ENCODE data around the gene OPCML.

OPCML gene

GRCh38 chr11:132962041-132962440 lies 570.3 kb downstream of the OPCML start:
- no peak for DNase-seq

DNA sequence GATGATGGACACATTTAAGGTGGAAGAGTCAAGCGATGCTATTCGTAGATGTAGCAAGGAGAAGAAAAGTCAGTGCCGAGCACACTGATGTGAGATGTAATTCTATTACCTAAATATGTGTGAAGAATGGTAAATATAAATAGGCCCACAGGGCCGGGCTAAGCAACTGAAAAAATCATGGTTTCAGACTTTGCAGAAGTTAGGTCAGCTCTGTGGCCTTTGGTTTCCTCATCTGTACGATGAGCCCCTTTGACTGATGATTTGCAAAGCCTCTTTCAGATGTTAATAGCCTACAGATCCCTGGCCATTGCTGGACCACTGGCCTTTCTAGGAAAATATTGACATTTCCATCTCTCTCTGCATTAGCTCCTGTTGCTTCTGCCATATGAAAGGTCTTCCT lies 570.8 kb downstream of the OPCML start:
- DNase-seq: no peak

GRCh38 chr11:132960273-132961078 lies 571.8 kb downstream of the OPCML start:
- no peak for DNase-seq

DNA sequence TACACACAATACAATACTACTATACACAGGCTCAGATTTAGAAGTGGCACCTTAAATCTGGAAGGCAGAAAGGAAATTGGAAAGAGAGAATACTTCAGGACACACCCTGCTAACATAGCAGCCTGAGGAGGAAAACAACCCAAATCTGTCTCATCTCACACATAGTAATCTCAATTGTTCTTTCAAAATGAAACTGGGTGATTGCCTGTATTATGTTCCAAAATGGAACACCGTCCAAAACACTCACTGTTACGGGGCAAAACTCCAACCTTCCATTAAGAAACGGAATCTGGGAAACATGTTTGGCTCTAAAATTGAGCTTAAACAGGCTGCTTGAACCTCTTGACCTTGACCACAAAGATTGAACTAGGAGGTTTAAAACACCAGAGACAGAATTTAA lies 572.6 kb downstream of the OPCML start:
- DNase-seq: no peak

- no peak for DNase-seq
These were observed 574.4 kb downstream of the OPCML start for GRCh38 chr11:132957881-132958280.

- no peak for DNase-seq
These were observed 584.0 kb downstream of the OPCML start for GRCh38 chr11:132948252-132948651.

DNA sequence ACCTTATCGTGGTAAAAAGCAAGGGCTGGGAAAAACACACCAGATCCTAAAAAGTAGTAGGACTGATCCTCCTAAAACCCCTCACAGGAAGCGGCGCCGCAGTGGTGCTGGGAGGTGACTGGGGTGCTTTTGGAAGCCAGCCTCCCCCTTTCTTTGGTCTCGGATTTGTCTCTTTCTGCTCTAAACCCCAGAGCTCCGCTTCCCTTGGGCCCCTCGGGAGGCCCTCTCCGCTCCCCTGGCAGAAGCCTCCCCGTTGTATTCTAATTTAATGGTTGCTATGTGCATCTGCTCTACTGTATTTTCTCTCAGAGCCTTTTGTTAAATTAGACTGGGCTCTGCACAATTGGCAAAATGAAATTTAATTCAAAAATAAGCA lies 587.7 kb downstream of the OPCML start:
- no peak for DNase-seq

GRCh38 chr11:132943706-132944568 lies 588.4 kb downstream of the OPCML start:
- no peak for DNase-seq

GRCh38 chr11:132943357-132943705 lies 589.0 kb downstream of the OPCML start:
- no peak for DNase-seq

GRCh38 chr11:132942611-132943356 lies 589.5 kb downstream of the OPCML start:
- no peak for DNase-seq

- DNase-seq: no peak
These were observed 590.5 kb downstream of the OPCML start for GRCh38 chr11:132941761-132942160.

DNA sequence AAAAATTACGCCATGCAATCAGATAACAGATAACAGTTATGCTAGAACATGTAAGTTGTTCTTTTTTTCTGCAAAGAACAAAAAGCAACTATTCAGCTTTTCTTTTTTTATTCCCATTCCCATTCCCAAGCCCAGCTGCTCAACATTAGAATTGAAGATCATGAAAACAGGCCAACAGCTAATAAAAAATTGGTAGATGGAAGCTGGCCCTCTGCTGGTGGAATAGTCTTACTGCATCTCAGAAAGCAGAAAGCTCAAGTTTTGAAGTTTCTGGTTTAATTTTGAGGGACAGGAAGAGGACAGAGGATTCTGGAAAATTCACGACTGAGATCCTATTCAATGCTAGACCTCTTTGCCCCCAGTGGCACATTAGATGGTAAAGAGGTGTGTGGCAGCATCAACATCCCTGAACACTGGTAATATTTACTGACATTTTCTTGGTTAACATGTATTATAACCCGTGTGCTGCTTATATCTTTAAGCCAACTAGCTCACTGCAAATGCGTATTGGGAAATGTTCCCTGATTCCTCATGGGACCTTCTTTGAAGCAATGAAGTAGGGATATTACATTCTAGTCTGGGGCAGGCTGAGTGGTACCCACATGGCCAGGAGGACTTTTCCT lies 591.2 kb downstream of the OPCML start:
- no peak for DNase-seq

DNA sequence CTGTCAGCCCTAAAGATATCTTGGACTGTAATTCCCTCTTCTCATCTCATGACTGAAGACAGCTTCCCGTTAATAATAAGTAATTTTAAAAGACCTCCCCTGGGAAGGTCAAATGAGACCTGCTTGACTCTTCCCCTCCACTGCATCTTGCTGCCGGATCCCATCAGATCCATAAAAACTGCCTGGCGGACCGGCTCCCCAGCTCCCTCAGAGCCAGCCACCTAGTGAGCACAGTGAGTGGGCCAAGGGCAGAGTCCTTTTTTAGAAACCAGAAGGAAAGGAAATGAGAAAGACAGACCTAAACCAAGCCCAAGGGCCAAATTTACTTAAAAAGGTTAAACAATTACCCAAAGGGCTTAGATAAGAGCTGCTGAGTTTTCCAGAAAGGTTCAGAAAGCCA lies 595.3 kb downstream of the OPCML start:
- no peak for DNase-seq

DNA sequence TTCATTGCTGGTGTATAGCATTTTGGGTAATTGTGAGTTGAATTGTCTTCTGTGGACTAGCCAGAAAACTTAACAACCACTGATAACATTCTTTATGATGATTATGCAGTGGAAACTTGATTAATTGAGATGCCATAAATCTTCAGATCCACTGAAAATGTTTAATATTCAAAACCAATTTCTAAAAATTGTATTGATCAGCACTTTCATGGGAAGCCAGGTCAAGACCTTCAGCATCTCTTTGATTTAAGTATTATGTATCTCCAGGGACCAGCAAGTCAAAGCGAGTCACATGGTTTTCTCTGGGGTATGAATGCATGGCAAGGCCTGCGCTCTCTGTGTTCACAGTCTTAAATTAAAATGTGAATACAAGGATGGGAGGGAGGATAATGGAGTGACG lies 596.9 kb downstream of the OPCML start:
- no peak for DNase-seq

DNA sequence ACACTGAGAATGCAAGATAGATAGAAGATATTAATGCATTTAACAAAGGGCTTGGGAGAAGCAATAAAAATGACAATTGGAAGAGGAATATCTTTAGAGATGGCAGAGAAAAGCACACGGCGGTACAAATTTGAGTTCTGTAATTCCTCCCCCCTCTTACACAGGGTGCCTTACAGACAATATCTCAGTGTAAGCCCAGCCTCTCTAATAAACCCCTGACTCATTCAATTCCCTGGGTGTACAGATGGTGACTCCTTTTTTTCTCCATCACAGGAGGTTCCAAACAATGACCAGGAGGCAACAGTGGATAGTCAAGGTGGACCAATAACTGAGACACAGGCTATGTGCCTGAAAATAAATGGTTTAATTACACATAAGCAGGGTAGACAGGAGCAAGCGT lies 598.6 kb downstream of the OPCML start:
- no peak for DNase-seq

DNA sequence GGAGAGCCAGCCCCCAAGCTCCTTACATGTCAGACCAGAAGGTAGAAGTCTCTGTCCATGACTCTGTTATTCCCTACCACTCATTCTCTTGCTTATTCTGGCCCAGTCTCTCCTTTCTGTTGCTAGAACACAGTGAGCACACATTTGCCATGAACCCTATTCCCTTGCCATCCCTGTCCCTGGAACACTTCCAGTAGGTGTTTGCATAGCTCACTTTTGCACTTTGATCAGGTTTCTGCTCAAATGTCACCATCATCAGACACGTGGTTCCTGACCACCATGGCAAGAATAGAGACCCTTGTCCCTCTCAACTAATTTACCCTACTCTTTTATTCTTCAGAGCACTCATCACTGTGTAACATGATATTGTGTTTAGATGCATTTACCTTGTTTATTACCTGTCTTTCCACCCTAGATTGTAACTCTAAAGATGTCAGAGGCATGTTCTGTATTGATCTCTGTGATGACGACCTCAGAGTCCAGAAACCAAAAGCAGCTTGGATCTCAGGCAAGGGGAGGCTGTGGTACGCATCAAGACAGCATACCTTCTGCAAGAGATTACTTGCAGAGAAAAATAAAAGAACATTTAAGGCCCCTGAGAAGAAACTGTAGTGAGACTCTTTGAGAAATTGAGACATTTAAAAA lies 606.4 kb downstream of the OPCML start:
- no peak for DNase-seq

DNA sequence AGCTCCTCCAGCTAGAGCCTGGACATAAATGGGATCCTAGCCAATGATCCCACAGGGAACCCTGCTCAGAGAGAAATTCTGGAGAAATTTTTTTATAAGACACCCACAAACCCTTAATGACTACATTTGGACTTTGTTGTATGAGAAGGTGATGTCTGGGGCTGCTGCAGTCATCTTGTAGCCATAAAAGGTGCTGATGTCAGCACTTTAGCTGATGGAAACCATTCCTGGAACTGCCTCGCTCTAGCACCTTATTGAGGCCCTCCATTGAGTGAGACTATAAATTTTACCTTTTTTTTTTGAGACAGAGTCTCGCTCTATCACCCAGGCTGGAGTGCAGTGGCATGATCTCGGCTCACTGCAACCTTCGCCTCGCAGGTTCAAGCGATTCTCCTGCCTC lies 610.7 kb downstream of the OPCML start:
- DNase-seq: no peak

DNA sequence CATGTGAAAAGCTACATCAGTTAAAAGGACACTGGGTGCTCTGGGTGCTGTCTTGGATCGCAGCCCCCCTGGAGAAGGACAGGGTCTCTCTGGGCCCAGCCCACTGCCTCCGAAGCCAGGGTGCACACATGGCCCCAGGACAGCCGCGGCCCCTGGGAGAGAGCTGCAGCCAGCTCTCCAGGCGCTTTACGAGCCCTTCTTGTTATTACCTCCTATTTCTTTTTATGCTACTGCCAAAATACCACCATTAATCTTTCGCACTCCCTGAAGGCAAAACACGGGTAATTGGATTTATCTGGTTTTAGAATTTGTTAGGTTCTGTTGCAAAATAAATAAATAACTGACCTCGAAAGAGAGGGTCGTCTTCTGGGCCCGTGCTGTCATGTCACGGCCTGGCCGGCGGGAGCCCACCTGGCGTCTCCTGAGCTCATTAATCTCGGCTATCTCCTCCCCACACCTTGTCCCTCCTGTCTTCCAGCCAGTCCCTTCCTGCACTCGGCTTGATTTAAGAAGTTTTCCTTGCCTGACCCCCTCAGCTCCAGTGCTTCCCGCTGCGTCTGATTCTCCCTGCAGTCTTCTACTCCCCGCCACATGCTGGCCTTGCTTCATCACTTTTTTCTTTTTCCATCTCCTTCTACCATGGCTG lies 611.7 kb downstream of the OPCML start:
- no peak for DNase-seq

DNA sequence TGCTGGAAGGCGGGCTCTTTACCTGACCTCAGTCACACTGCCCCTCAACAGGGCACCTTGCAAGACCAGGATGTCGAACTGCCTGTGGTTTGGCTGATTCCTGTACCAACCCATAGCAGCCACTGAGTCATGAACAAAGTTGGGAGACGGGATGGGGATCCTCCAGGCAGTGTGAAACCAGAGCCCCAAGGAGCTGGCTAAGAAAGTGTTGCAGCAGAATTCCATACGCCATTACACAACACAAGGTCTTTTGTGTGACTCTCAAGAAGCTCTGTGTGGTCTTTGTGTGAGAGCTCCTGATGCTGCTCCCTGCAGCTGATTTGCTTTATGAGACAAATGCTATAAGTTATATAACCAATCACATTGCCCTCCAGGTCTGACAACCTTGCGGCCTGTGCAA lies 617.7 kb downstream of the OPCML start:
- no peak for DNase-seq

- DNase-seq: no peak
These were observed 618.4 kb downstream of the OPCML start for GRCh38 chr11:132913886-132914285.

DNA sequence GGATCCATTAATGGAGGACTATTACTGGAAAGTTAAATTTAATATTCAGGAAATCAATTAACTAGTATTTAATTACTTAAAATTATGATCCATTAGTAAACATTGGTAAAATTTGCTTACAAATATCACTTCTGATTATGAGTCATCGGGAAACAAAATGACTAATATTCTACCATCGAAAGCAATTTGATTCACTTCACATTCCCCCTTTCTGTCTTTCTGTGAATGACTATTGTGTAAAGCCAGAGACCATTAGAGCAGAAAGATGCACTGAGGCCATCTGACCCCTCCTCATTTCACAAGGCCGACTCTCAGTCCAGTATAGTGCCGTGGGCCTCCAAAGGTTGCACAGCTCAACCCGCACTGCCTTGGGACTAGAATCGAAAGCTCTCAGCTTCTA lies 619.0 kb downstream of the OPCML start:
- DNase-seq: no peak

GRCh38 chr11:132911186-132911585 lies 621.1 kb downstream of the OPCML start:
- no peak for DNase-seq
